Fibroblast of pulmonary artery (primary cell): ENCODE data around the gene CCDC83.

Experiments used
- DNase-seq: peaks from one replicate; pipeline ENCODE4 v3.0.0-alpha.2; 2010; ENCODE audit warnings: low read depth
- H3K4me3 ChIP-seq: replicated peaks from 2 replicates; pipeline ENCODE4 v1.5.1; 2011; ENCODE audit warnings: low read depth, mild to moderate bottlenecking, control low read depth, low read length, moderate library complexity
- CTCF ChIP-seq: IDR thresholded peaks from 2 replicates; pipeline ENCODE4 v1.5.1; 2011; ENCODE audit warnings: mild to moderate bottlenecking, control low read depth, low read length, inconsistent platforms; ENCODE audit errors: missing control alignments

Gene CCDC83

GRCh38 chr11:85810871-85811611, 44.1 kb upstream of the CCDC83 start, which contains the start of gene SYTL2:
SYTL2 (minus strand) TSS chr11:85811141; CDS start chr11:85757725, 53,416 bp downstream.
- peak; percentile 22 for DNase-seq
- peak within 1 kb of the TSS; percentile 54 for H3K4me3 ChIP-seq
- no peak for TF ChIP-seq CTCF

GRCh38 chr11:85811624-85812023, 43.6 kb upstream of the CCDC83 start:
- TF ChIP-seq CTCF, result no peak
- peak overlapping the region; percentile 54 for H3K4me3 ChIP-seq
- DNase-seq, result no peak

GRCh38 chr11:85813721-85814120, 41.5 kb upstream of the CCDC83 start:
- H3K4me3 ChIP-seq, result no peak overlapping the region
- TF ChIP-seq CTCF, result no peak
- no peak for DNase-seq

- TF ChIP-seq CTCF, result no peak
- DNase-seq, result peak; percentile 33
- no peak overlapping the region for H3K4me3 ChIP-seq
Measured at GRCh38 chr11:85815186-85815931, 39.8 kb upstream of the CCDC83 start.

DNA sequence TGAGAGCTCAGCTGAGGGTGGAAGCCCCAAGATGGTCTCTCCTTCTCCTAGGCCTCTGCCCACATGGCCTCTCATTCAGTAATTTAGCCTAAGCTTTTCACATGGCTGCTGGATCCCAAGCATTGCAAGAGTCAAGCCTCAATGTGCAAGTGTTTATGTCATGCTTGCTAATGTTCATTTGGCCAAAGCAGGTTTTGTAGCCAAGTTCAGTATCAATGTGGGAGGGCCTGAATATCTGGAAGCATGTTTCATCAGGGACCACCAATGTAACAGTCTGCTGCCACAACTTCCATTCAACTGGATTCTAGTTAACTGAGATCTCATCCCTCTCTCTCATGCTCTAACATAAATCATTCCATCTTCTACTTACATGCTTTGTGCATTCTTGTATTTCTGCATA, 35.7 kb upstream of the CCDC83 start:
- no peak overlapping the region for H3K4me3 ChIP-seq
- no peak for TF ChIP-seq CTCF
- DNase-seq, result no peak

- no peak for TF ChIP-seq CTCF
Measured at GRCh38 chr11:85821636-85822035, 33.5 kb upstream of the CCDC83 start.

More at GRCh38 chr11:85821636-85822035, 33.5 kb upstream of the CCDC83 start:
- no peak overlapping the region for H3K4me3 ChIP-seq
- DNase-seq, result peak; percentile 9
